Cardiac muscle cell (in vitro differentiated cells and primary cell): ENCODE measurements around the gene GRAMD4. TPM values are rescaled to one million over a fixed set of nuclear protein-coding genes. Genes with fewer than 3 reads are reported as not detected.

ENCODE experiments used
- DNase-seq, 2 donors: peaks; one replicate each; pipeline versions ENCODE4 v3.0.0 to v3.0.0-alpha.2; 2010 to 2017; ENCODE audit warnings: low read depth in 1 of 2, low spot score in 1 of 2
- H3K27ac ChIP-seq: fragments of 200-600 bp; sonication (generic); 2 replicates; pipeline ENCODE4 v1.5.1; 2016
- H3K27me3 ChIP-seq: fragments of 200-600 bp; sonication (generic); 2 replicates; pipeline ENCODE4 v1.6.0; 2016; ENCODE audit warnings: control low read depth
- H3K36me3 ChIP-seq: fragments of 200-600 bp; sonication (generic); 2 replicates; pipeline ENCODE4 v1.5.1; 2016; ENCODE audit warnings: control low read depth
- H3K4me1 ChIP-seq: fragments of 200-600 bp; sonication (generic); 2 replicates; pipeline ENCODE4 v1.8.1; 2017; ENCODE audit warnings: low read depth, mild to moderate bottlenecking, mixed run types
- H3K4me3 ChIP-seq: fragments of 200-600 bp; sonication (generic); 2 replicates; pipeline ENCODE4 v1.5.1; 2016; ENCODE audit warnings: mild to moderate bottlenecking
- H3K9me3 ChIP-seq: fragments of 200-600 bp; sonication (generic); 2 replicates; pipeline ENCODE4 v1.5.1; 2017; ENCODE audit warnings: low read depth, mild to moderate bottlenecking, control low read depth
- CTCF ChIP-seq: IDR thresholded peaks from 2 replicates; pipeline ENCODE4 v1.5.1; 2012; ENCODE audit warnings: low read depth, mild to moderate bottlenecking, low read length
- polyA plus RNA-seq: library from polyadenylated mRNA; unstranded; fragments of >200 nt; fragmentation: Nextera tagmentation; extraction: Ambion mirVana; gene quantifications from 2 replicates; pipeline ENCODE4 v1.2.1, GENCODE V29; 2016
- total RNA-seq: library from RNA; depleted of rRNA; stranded (reverse); fragments of >200 nt; gene quantifications from 2 replicates; pipeline ENCODE4 v1.2.3, GENCODE V29; 2016

GRAMD4 gene
- total and polyA plus RNA-seq, 2 experiments from 2014 or later = 49.3 to 51.8 TPM

DNA sequence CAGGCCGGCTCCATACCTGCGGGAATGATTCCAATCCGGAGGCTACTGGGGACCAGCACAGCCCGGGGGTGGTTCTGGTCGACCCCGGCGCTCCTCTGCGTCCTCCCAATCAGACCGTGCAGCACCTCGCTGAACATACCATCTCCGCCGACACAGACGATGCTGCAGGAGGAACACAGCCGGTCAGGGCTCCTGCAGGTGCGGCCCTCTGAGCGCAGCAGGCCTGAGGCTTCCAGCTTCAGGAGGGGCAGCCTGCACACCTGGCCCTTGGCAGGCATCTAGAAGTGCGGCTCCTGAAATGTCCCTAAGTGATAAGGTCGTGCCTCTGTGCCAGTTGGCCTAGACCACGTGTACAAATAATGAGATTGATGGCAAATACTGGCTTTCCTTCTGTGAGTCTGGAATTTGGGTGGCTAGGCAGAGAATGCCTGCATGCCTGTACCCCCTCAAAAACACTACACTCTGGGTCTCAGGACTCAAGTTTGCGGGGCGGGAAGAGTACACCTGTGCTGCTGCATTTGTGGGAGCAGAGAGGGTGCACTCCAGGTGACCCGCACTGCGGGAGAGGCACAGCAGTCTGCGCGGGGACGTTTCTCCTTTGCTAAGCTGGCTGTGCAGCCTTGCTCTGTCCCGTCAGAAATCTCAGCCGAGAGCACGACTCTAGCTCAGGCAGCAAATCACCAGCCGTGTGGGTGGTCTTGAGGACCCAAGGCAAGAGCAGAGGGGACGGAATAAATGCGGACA lies 87.8 kb downstream of the GRAMD4 start:
- no peaks in the 10 kb centered on the region for H3K9me3 ChIP-seq
- H3K4me3 ChIP-seq = no peak overlapping the region
- no peaks in the 10 kb centered on the region for H3K27me3 ChIP-seq
- no peak overlapping the region for H3K27ac ChIP-seq
- TF ChIP-seq CTCF = no peak
- peaks cover 42% of the 10 kb centered on the region for H3K36me3 ChIP-seq
- H3K4me1 ChIP-seq = no peaks in the 10 kb centered on the region
- DNase-seq = no peak

- Histone ChIP-seq H3K27ac (no peak overlapping the region), H3K27me3 (no peaks in the 10 kb centered on the region), H3K4me3 (no peak overlapping the region), H3K36me3 (peaks cover 42% of the 10 kb centered on the region), H3K9me3 (no peaks in the 10 kb centered on the region), H3K4me1 (no peaks in the 10 kb centered on the region)
- TF ChIP-seq CTCF = no peak
- DNase-seq = no peak
Measured at GRCh38 chr22:46708766-46709330, 88.7 kb downstream of the GRAMD4 start.

- H3K27ac ChIP-seq = no peak overlapping the region
- H3K4me3 ChIP-seq = no peak overlapping the region
- peaks cover 50% of the 10 kb centered on the region for H3K36me3 ChIP-seq
- no peaks in the 10 kb centered on the region for H3K27me3 ChIP-seq
- DNase-seq = peak in 1 of 2 donors; percentile 10
- no peaks in the 10 kb centered on the region for H3K9me3 ChIP-seq
- TF ChIP-seq CTCF = no peak
- H3K4me1 ChIP-seq = no peaks in the 10 kb centered on the region
Measured at GRCh38 chr22:46710806-46711205, 90.6 kb downstream of the GRAMD4 start.

DNA sequence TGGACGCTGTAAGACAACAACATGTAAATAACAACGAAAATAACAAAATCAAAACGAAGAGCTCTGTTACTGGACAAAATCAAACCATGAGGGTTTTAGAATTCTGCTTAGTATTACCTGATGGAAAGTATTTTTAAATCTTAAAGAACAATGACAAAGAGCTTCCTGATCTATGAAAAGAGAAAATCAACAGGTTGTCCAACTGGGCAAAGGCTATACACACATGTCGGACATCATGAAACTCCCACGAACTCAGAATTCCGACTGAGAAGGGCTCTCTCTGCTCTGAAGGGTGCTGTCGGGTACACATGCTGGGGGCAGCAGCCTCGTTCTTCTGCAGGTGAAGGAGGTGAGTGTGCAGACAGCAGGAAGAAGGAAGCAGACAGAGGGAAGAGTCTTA lies 92.1 kb downstream of the GRAMD4 start:
- DNase-seq = no peak
- H3K27me3 ChIP-seq = no peaks in the 10 kb centered on the region
- no peak for TF ChIP-seq CTCF
- no peak overlapping the region for H3K4me3 ChIP-seq
- no peaks in the 10 kb centered on the region for H3K9me3 ChIP-seq
- H3K4me1 ChIP-seq = no peaks in the 10 kb centered on the region
- H3K27ac ChIP-seq = no peak overlapping the region
- peaks cover 49% of the 10 kb centered on the region for H3K36me3 ChIP-seq

- no peak for TF ChIP-seq CTCF
- H3K36me3 ChIP-seq = peaks cover 55% of the 10 kb centered on the region
- DNase-seq = peak in 1 of 2 donors; percentile 16
- H3K4me3 ChIP-seq = no peak overlapping the region
- H3K27ac ChIP-seq = no peak overlapping the region
- no peaks in the 10 kb centered on the region for H3K27me3 ChIP-seq
- H3K4me1 ChIP-seq = no peaks in the 10 kb centered on the region
- H3K9me3 ChIP-seq = no peaks in the 10 kb centered on the region
Measured at GRCh38 chr22:46714550-46714949, 94.4 kb downstream of the GRAMD4 start.
